ENCODE measurements around the gene DNLZ. TPM values are rescaled to one million over a fixed set of nuclear protein-coding genes. Genes with fewer than 3 reads are reported as not detected.
A peak's percentile ranks its signal among the peaks of the same experiment; 100 is the strongest.

DNLZ gene
- total and polyA plus RNA-seq, 5 donors from 2014 or later = 25.5 to 67.9 (median 57.6) TPM

DNA sequence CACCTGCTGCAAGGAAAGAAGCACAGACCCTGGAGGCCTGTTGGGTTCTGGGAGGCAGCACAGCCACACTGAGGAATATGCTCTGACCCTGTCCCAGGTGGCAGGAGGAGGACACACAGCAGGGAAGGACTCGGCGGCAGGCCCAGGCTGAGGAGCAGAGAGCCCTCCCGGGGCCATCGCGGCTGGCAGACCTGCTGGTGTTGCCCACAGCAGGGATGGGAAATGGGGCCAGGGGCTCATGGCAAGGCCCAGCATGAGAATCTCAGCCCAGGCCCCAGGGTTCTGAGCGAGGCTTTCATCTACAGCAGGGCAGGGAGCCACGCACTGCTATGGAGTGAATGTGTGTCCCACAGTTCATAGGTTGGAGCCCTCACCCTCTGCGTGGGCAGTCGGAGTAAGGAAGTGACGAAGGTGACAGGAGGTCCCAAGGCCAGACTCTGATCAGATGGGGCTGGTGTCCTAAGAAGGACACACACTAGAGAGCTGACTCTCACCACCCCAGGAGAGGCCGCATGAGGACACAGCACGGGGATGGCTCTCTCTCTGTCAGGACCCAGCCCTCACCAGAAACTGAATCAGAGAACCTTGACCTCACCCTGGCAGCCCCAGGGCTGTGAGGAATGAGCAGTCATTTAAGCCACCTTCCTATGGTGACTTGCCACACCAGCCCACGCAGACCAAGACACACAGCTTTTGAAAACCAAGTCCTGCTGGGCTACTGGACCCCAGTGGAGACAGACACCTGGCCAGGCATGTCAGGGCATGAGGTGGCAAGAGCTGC lies 46.5 kb downstream of the DNLZ start:
- no peaks in the 10 kb centered on the region for H3K36me3 Mint-ChIP-seq
- no peaks in the 10 kb centered on the region for H3K4me1 Mint-ChIP-seq
- no peak overlapping the region for H3K27ac Mint-ChIP-seq
- no peaks in the 10 kb centered on the region for H3K27me3 ChIP-seq (ENCODE audit: control insufficient read depth, insufficient read depth, low read length)
- H3K27ac ChIP-seq (ENCODE audit: insufficient read depth, low read length, poor library complexity, severe bottlenecking) = no peak overlapping the region
- peaks cover 2% of the 10 kb centered on the region for H3K27me3 Mint-ChIP-seq
- DNase-seq = no peak
- H3K9me3 Mint-ChIP-seq = peaks cover 0 to 2% (median 0%) of the 10 kb centered on the region in 7 donors
- H3K4me3 Mint-ChIP-seq = no peak overlapping the region
- no peak overlapping the region for H3K4me3 ChIP-seq (ENCODE audit: low read depth, low read length)
- peaks cover 2 to 8% of the 10 kb centered on the region in 2 experiments for H3K9me3 ChIP-seq (ENCODE audit: control insufficient read depth in 2 of 2, low read length in 2 of 2)
- H3K4me1 ChIP-seq (ENCODE audit: control insufficient read depth, insufficient read depth, low read length, poor library complexity, severe bottlenecking) = no peaks in the 10 kb centered on the region
- no peaks in the 10 kb centered on the region for H3K36me3 ChIP-seq (ENCODE audit: control insufficient read depth, insufficient read depth, low read length)
- ATAC-seq (ENCODE audit: low read depth in 2 of 2) = no peak

DNA sequence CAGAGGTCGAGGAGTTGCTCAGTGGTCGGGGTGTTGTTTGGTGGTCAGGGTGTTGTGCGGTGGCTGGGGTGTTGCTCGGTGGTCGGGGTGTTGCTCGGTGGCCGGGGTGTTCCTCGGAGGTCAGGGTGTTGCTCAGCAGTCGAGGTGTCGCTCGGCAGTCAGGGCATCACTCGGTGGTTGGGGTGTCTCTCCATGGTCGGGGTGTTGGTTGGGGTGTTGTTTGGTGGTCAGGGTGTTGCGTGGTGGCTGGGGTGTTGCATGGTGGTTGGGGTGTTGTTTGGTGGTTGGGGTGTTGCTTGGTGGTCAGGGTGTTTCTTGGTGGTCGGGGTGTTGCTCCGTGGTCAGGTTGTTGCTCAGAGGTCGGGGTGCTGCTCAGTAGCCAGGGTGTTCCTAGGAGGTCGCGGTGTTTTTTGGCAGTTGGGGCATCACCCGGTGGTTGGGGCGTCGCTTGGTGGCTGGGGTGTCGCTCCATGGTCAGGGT lies 47.2 kb downstream of the DNLZ start:
- no peaks in the 10 kb centered on the region for H3K36me3 Mint-ChIP-seq
- Histone ChIP-seq H3K9me3 (ENCODE audit: control insufficient read depth in 2 of 2, low read length in 2 of 2) (peaks cover 2 to 8% of the 10 kb centered on the region in 2 experiments), H3K27me3 (ENCODE audit: control insufficient read depth, insufficient read depth, low read length) (no peaks in the 10 kb centered on the region), H3K4me3 (ENCODE audit: low read depth, low read length) (no peak overlapping the region), H3K27ac (ENCODE audit: insufficient read depth, low read length, poor library complexity, severe bottlenecking) (no peak overlapping the region), H3K4me1 (ENCODE audit: control insufficient read depth, insufficient read depth, low read length, poor library complexity, severe bottlenecking) (peaks cover 6% of the 10 kb centered on the region), H3K36me3 (ENCODE audit: control insufficient read depth, insufficient read depth, low read length) (no peaks in the 10 kb centered on the region)
- DNase-seq (no peak), ATAC-seq (ENCODE audit: low read depth in 2 of 2) (no peak)
- peak overlapping the region in 1 of 4 donors; percentile 73 for H3K4me3 Mint-ChIP-seq
- H3K9me3 Mint-ChIP-seq = peaks cover 0 to 2% (median 0%) of the 10 kb centered on the region in 7 donors
- H3K4me1 Mint-ChIP-seq = no peaks in the 10 kb centered on the region
- H3K27ac Mint-ChIP-seq = no peak overlapping the region
- no peaks in the 10 kb centered on the region for H3K27me3 Mint-ChIP-seq

DNA sequence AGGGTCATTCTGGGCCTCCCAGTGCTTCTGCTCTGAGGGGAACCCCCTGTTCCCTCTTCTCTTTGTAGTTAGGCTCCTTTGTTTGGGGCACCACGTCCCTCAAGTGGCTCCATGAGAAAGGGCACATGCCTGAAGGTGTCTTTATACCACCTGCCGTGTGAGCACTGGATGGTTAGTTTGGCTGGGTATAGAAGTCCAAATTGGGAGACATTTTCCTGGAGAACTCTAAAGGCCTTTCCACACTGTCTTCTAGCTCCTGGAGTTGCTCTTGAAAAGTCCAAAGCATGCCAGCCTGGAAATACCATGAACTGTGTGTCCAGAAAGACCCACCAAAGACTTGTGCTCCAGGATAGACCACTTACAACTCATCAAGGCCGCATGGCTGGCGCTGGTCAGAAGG lies 48.6 kb downstream of the DNLZ start:
- DNase-seq (no peak), ATAC-seq (ENCODE audit: low read depth in 2 of 2) (no peak)
- H3K27ac Mint-ChIP-seq = no peak overlapping the region
- Histone ChIP-seq H3K9me3 (ENCODE audit: control insufficient read depth in 2 of 2, low read length in 2 of 2) (peaks cover 2 to 8% of the 10 kb centered on the region in 2 experiments), H3K36me3 (ENCODE audit: control insufficient read depth, insufficient read depth, low read length) (no peaks in the 10 kb centered on the region), H3K4me1 (ENCODE audit: control insufficient read depth, insufficient read depth, low read length, poor library complexity, severe bottlenecking) (peaks cover 11% of the 10 kb centered on the region), H3K4me3 (ENCODE audit: low read depth, low read length) (no peak overlapping the region), H3K27me3 (ENCODE audit: control insufficient read depth, insufficient read depth, low read length) (no peaks in the 10 kb centered on the region), H3K27ac (ENCODE audit: insufficient read depth, low read length, poor library complexity, severe bottlenecking) (no peak overlapping the region)
- H3K27me3 Mint-ChIP-seq = no peaks in the 10 kb centered on the region
- H3K9me3 Mint-ChIP-seq = peaks cover 0 to 2% (median 0%) of the 10 kb centered on the region in 7 donors
- H3K4me3 Mint-ChIP-seq = no peak overlapping the region
- H3K36me3 Mint-ChIP-seq = no peaks in the 10 kb centered on the region
- no peaks in the 10 kb centered on the region for H3K4me1 Mint-ChIP-seq

DNA sequence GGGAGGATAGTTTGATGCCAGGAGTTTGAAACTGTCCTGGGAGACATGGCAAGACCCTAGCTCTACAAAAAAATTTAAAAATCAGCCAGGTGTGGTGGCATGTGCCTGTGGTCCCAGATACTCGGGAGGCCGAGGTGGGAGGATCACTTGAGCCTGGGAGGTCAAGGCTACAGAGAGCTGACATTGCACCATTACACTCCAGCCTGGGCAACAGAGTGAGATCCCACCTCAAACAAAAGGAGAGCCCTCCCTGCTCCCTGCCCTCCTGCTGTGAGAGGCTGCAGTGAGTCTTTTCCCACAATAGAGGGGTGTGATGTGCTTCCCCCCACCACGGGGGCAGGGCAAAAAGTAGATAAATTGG lies 49.5 kb downstream of the DNLZ start:
- Mint-ChIP-seq H3K4me3 (no peak overlapping the region), H3K36me3 (no peaks in the 10 kb centered on the region), H3K4me1 (no peaks in the 10 kb centered on the region), H3K9me3 (peaks cover 0 to 2% (median 0%) of the 10 kb centered on the region in 7 donors), H3K27ac (peak overlapping the region in 1 of 3 donors; percentile 69), H3K27me3 (no peaks in the 10 kb centered on the region)
- Histone ChIP-seq H3K36me3 (ENCODE audit: control insufficient read depth, insufficient read depth, low read length) (no peaks in the 10 kb centered on the region), H3K9me3 (ENCODE audit: control insufficient read depth in 2 of 2, low read length in 2 of 2) (peaks cover 2 to 8% of the 10 kb centered on the region in 2 experiments), H3K27me3 (ENCODE audit: control insufficient read depth, insufficient read depth, low read length) (no peaks in the 10 kb centered on the region), H3K4me1 (ENCODE audit: control insufficient read depth, insufficient read depth, low read length, poor library complexity, severe bottlenecking) (peaks cover 11% of the 10 kb centered on the region), H3K27ac (ENCODE audit: insufficient read depth, low read length, poor library complexity, severe bottlenecking) (no peak overlapping the region), H3K4me3 (ENCODE audit: low read depth, low read length) (no peak overlapping the region)
- ATAC-seq (ENCODE audit: low read depth in 2 of 2) (no peak), DNase-seq (no peak)

DNA sequence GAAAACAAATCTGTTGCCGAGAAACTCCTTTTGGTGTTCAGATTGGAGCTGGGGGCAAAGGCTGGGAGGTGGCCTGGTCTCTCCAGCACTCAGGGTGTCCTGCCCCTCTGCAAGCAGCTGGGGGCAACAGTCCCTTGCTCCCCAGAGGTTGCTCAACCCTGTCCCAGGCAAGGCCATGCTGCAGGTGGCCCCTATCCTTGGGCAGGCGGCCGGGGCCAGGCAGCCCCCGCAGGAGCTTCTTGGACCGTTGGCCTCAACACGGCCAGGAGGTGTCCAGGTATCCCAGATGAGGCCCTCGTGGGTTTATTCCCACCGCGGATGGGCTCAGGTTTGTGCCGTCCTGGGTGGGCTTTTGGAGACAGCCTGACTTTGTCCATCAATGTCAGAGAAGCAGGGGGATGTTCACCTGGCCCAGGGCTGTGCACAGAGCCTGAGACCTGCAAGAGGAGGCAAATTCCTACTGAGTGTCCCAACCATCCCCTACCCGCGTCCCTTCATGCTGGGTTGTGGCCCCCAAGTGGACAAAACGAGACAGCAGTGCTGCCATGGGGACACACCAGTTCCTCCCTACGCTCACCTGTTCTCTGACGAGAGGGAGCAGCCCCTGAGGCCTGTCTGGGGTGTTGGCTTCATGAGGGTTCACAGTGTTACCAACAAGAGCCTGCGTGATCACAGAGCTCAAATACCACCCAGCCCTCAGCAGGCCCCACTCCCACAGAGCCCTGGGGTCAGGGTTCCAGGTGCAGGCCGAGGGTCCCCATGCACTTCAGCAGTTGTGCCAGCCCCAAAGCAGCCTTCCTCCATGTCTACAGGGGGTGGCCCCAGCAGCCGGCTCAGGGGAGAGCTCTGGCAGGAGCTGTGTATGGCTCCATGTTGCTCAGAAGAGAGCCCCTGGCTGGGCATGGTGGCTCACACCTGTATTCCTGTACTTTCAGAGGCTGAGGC lies 50.2 kb downstream of the DNLZ start:
- Histone ChIP-seq H3K27ac (ENCODE audit: insufficient read depth, low read length, poor library complexity, severe bottlenecking) (no peak overlapping the region), H3K9me3 (ENCODE audit: control insufficient read depth in 2 of 2, low read length in 2 of 2) (peaks cover 2 to 8% of the 10 kb centered on the region in 2 experiments), H3K27me3 (ENCODE audit: control insufficient read depth, insufficient read depth, low read length) (peaks cover 2% of the 10 kb centered on the region), H3K4me3 (ENCODE audit: low read depth, low read length) (no peak overlapping the region), H3K36me3 (ENCODE audit: control insufficient read depth, insufficient read depth, low read length) (no peaks in the 10 kb centered on the region), H3K4me1 (ENCODE audit: control insufficient read depth, insufficient read depth, low read length, poor library complexity, severe bottlenecking) (peaks cover 11% of the 10 kb centered on the region)
- ATAC-seq (ENCODE audit: low read depth in 2 of 2) (no peak), DNase-seq (no peak)
- Mint-ChIP-seq H3K4me3 (no peak overlapping the region), H3K9me3 (peaks cover 0 to 2% (median 0%) of the 10 kb centered on the region in 7 donors), H3K4me1 (no peaks in the 10 kb centered on the region), H3K36me3 (no peaks in the 10 kb centered on the region), H3K27ac (peak overlapping the region in 1 of 3 donors; percentile 69), H3K27me3 (no peaks in the 10 kb centered on the region)

DNA sequence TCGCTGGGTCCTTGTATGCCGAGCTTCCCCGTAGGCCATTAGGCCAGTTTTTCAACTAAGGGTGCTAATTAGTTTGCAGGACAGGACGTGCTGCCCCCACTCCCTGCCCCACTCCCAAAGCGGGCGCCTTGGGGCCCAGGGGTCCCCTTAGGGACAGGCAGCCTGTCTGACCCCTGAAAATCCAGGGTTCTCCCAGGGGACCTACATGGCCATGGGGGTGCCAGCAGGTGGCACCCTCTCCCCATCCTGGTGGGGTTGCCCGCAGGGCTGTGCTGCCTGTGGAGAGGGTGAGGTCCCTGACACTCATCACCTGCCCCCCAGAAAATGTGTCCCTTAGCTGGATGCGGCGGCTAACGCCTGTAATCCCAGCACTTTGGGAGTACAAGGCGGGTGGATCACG lies 51.1 kb downstream of the DNLZ start:
- H3K36me3 Mint-ChIP-seq = no peaks in the 10 kb centered on the region
- DNase-seq (peak; percentile 18 to 51 (median 31)), ATAC-seq (ENCODE audit: low read depth in 2 of 2) (peak in 1 of 2 donors; percentile 40)
- peaks cover 0 to 2% (median 0%) of the 10 kb centered on the region in 7 donors for H3K9me3 Mint-ChIP-seq
- Histone ChIP-seq H3K36me3 (ENCODE audit: control insufficient read depth, insufficient read depth, low read length) (no peaks in the 10 kb centered on the region), H3K9me3 (ENCODE audit: control insufficient read depth in 2 of 2, low read length in 2 of 2) (peaks cover 2 to 8% of the 10 kb centered on the region in 2 experiments), H3K27ac (ENCODE audit: insufficient read depth, low read length, poor library complexity, severe bottlenecking) (no peak overlapping the region), H3K4me3 (ENCODE audit: low read depth, low read length) (no peak overlapping the region), H3K4me1 (ENCODE audit: control insufficient read depth, insufficient read depth, low read length, poor library complexity, severe bottlenecking) (peaks cover 11% of the 10 kb centered on the region), H3K27me3 (ENCODE audit: control insufficient read depth, insufficient read depth, low read length) (peaks cover 2% of the 10 kb centered on the region)
- no peak overlapping the region for H3K4me3 Mint-ChIP-seq
- no peak overlapping the region for H3K27ac Mint-ChIP-seq
- no peaks in the 10 kb centered on the region for H3K4me1 Mint-ChIP-seq
- H3K27me3 Mint-ChIP-seq = no peaks in the 10 kb centered on the region

DNA sequence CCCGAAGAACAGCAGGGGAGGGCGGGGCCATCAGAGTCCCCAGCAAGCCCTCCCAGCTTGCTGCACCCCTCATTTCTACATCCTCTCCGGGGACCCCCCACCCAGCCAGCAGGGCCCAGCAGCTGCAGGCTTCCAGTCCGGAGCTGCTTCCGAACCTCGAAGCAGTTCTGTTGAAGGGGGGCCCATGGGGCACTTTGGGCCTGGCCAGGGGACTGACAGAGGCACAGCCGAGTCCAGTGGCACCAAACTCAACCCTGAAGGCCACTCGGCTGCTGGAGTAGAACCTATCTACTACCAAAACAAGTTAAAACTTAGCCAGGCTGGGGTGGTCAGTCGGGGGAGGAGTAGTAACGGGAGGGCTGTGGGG lies 51.6 kb downstream of the DNLZ start:
- Histone ChIP-seq H3K4me3 (ENCODE audit: low read depth, low read length) (no peak overlapping the region), H3K27me3 (ENCODE audit: control insufficient read depth, insufficient read depth, low read length) (peaks cover 2% of the 10 kb centered on the region), H3K27ac (ENCODE audit: insufficient read depth, low read length, poor library complexity, severe bottlenecking) (no peak overlapping the region), H3K9me3 (ENCODE audit: control insufficient read depth in 2 of 2, low read length in 2 of 2) (peaks cover 2 to 8% of the 10 kb centered on the region in 2 experiments), H3K4me1 (ENCODE audit: control insufficient read depth, insufficient read depth, low read length, poor library complexity, severe bottlenecking) (peaks cover 11% of the 10 kb centered on the region), H3K36me3 (ENCODE audit: control insufficient read depth, insufficient read depth, low read length) (no peaks in the 10 kb centered on the region)
- DNase-seq (no peak), ATAC-seq (ENCODE audit: low read depth in 2 of 2) (no peak)
- H3K4me3 Mint-ChIP-seq = no peak overlapping the region
- H3K27ac Mint-ChIP-seq = no peak overlapping the region
- no peaks in the 10 kb centered on the region for H3K4me1 Mint-ChIP-seq
- no peaks in the 10 kb centered on the region for H3K27me3 Mint-ChIP-seq
- peaks cover 0 to 2% (median 0%) of the 10 kb centered on the region in 7 donors for H3K9me3 Mint-ChIP-seq
- no peaks in the 10 kb centered on the region for H3K36me3 Mint-ChIP-seq
